Measurements from ENCODE around the gene AGPS.

The AGPS gene

DNA sequence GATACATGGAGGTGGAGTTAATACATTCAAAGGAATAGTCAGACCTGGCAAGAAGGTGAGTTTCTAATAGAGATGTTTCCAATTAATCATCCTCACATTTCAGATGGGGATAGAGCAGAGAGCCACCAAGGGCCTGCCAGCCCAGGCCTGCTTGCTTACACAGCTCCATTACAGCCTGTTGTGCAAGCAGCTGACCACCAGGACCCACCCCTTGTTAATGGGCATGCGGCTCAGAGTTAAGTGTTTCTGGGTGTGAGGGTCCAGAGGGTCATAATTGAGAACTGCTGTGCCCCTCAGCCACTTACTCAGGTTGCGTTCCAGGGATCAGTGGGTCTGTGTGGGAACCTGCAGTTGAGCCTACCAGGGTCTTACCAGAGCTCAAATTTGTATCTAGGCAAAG is 199.8 kb downstream of the AGPS start:
- no peak for DNase-seq (ENCODE audit: low read depth)

DNA sequence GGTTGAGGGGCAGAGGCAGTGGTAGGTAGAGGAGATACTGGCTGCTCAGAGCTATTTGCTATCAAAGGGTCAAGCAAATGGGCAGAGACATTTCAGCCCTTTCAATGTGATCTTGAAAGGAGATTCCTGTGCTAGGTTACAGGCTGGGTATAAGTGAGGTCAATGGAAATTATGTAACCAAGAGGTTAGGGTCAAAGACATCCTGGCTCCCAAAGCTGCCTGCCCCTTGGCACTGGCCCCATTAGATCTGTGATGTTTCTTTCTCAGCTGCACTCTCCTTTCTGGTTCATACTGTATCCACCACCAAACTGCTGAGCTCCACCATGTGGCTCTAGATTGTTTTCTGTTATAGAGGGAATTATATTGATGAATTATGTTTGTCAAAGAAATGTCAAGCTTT is 200.4 kb downstream of the AGPS start:
- DNase-seq (ENCODE audit: low read depth), result no peak

DNA sequence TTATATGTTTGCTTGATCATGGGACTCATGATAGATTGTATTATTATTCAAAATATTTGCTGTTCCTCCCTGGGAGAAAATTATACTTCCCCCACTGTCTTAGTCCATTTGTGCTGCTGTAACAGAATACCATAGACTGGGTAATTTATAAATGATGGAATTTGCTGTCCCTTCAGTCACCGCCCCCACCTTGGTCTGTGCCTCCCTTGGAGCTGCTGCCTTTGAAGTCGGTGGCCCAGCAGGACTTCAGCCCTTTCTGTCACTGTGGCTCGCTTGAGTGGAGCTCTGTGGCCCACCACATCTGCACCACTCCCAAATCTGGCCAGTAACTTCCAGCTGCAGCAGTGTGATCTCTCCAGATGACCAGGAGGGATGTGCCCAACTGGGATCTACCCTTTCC is 200.8 kb downstream of the AGPS start:
- DNase-seq (ENCODE audit: low read depth), result no peak

Measured in HS-5 (cell line).